Measurements from ENCODE around the gene PRAF2. TPM values are rescaled to one million over a fixed set of nuclear protein-coding genes. Genes with fewer than 3 reads are reported as not detected.

Gene PRAF2
- 7.1 TPM for total RNA-seq
- long read RNA-seq, partial matches to known transcripts: 0 of 5 reads
- long read RNA-seq, other reads (novel, unspliced or antisense): 0 of 5 reads

- intact Hi-C loops (cut with DNase I): no loop called here
- peak; percentile 95 for DNase-seq (ENCODE audit: missing footprints)
- peak; percentile 92 for ATAC-seq
Measured at GRCh38 chrX:49073601-49074575, at the start of gene PRAF2. Gene PRAF2, minus strand, starts transcription at chrX:49074002. Its CDS starts 15 bp downstream, at chrX:49073987.

- DNase-seq (ENCODE audit: missing footprints): no peak
- intact Hi-C loops (cut with DNase I): loop anchor here (2.0 kb wide), 1 partner anchor 32 kb away; no protein-coding TSS in a partner anchor
- ATAC-seq: no peak
Measured at GRCh38 chrX:49122499-49122898, 48.7 kb upstream of the PRAF2 start.

GRCh38 chrX:49120091-49120490 lies 46.3 kb upstream of the PRAF2 start:
- ATAC-seq (no peak), DNase-seq (ENCODE audit: missing footprints) (no peak)
- intact Hi-C loops (cut with DNase I): no loop called here

- intact Hi-C loops (cut with DNase I): no loop called here
- ATAC-seq: no peak
- no peak for DNase-seq (ENCODE audit: missing footprints)
Measured at GRCh38 chrX:49117581-49117980, 43.8 kb upstream of the PRAF2 start.

DNA sequence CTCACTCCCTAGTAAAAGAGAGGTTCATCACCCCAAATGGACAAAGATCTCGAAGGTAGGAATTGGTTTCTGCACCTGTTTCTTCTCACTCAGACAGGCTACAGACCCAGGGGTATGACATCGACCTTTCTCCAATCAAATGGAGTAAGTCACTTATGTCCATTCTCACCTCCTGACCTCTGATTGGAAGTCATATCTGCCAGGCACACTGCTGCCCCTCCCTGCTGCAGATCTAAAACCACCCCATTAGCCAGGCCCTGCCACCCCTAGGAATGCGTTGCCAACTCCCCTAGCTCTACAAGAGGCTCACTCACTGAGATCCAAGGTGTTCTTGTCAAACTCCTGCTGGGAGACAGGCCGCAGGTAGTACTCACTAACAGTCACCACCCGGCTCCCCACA lies 42.9 kb upstream of the PRAF2 start:
- no peak for ATAC-seq

DNA sequence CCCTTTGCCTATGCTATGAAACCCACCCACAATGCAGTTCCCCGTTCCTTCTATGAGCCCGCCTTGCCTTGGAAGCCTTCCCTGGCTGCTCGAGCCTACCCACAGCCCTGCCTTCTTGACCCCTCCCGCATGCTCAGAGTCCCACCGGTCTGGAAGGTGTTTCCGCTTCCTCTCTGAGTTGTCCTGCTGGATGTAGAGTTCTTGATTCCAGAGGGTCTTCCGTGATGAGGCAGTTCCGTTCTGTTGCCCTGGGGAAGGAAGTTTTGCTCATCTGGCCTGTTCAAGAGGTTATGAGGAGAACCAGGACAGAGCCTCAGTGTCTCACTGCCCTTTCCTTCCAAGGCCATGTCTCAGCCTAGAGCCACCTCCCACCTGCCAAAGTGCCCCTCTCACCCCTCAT lies 42.3 kb upstream of the PRAF2 start:
- DNase-seq (ENCODE audit: missing footprints) (no peak), ATAC-seq (no peak)
- intact Hi-C loops (cut with DNase I): no loop called here

More for the DNA sequence above, 42.9 kb upstream of the PRAF2 start:
- intact Hi-C loops (cut with DNase I): no loop called here
- DNase-seq (ENCODE audit: missing footprints): no peak

DNA sequence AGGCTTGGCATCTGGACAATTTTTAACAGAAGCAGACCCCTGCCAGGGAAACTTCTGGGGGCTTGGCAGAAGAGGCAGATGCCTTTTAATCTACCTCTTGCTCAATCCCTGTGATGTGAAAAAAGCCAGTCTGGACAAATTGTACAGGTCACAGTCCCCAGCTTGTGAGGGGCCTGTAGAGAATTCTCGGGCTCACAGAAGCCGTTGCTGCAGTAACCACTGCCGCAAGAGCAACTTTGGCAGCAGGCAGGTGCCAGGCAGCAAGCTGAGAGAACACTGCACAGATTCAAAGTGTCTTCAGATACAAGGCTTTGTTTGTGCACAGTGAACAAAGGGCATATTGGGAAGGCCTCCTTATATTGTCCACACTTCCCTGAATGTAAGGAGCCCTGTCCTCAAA lies 38.0 kb upstream of the PRAF2 start:
- ATAC-seq (no peak), DNase-seq (ENCODE audit: missing footprints) (no peak)
- intact Hi-C loops (cut with DNase I): no loop called here

DNA sequence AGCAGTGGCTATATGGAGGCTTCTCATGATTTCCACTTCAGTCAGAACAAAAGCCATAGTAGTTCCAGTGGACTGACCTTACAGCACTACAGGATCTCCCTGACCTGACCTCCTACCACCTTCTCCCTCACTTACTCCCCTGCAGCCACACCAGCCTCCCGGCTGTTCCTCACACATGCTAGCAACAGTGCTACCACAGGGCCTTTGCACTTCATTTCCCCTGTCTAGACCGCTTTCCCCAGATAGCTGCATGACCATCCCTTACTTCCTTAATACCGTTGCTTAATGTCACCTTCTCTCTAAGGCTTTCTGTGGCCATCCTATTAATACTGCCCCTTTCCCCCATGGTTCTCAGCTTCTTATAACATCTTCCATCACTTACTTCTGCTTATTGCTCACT lies 36.6 kb upstream of the PRAF2 start:
- DNase-seq (ENCODE audit: missing footprints): no peak
- intact Hi-C loops (cut with DNase I): no loop called here
- no peak for ATAC-seq

- intact Hi-C loops (cut with DNase I): no loop called here
- no peak for ATAC-seq
- DNase-seq (ENCODE audit: missing footprints): no peak
Measured at GRCh38 chrX:49108641-49109040, 34.8 kb upstream of the PRAF2 start.

- DNase-seq (ENCODE audit: missing footprints): no peak
- intact Hi-C loops (cut with DNase I): no loop called here
- ATAC-seq: no peak
Measured at GRCh38 chrX:49106930-49107329, 33.1 kb upstream of the PRAF2 start.

GRCh38 chrX:49106296-49106695 lies 32.5 kb upstream of the PRAF2 start:
- ATAC-seq: no peak
- intact Hi-C loops (cut with DNase I): no loop called here
- no peak for DNase-seq (ENCODE audit: missing footprints)

DNA sequence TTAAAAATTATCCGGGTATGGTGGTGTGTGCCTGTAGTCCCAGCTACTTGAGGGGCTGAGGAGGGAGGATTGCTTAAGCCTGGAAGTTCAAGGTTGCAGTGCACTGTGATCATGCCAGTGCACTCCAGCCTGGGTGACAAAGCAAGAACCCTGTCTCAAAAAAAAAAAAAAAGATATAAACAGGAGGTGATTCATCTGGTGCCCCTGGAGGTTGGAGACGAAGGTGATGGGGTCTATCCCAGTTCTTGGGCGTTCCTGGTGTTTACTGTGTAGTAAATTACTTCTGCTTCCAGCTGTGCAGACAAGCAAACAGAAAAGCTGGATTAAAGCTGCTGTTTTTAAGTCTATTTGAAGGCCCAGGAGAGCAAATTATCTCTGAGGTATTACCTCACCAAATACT lies 29.8 kb upstream of the PRAF2 start:
- ATAC-seq (no peak), DNase-seq (ENCODE audit: missing footprints) (no peak)
- intact Hi-C loops (cut with DNase I): no loop called here

DNA sequence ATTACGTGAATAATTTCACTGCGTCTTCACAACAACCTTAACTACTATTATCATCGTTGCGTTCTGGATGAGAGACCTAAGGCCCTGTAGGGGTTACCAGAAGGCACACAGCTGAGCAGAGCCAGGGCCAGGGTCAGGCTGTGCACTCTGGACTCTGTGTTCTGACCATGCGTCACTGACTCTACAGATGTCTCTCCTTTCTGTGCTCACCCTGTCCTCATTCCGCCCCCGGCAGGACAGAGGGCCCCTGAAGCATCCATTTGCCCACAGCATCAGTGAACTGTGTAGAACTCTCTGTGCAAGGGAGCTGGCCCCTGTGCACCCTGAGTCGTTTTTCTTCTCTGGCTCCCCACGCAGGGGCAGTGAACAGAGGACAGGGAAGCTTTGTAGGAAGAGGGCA lies 28.4 kb upstream of the PRAF2 start:
- ATAC-seq (no peak), DNase-seq (ENCODE audit: missing footprints) (no peak)
- intact Hi-C loops (cut with DNase I): no loop called here

- DNase-seq (ENCODE audit: missing footprints) (no peak), ATAC-seq (no peak)
- intact Hi-C loops (cut with DNase I): no loop called here
Measured at GRCh38 chrX:49101629-49101984, 27.8 kb upstream of the PRAF2 start.

GRCh38 chrX:49100704-49101628 lies 27.2 kb upstream of the PRAF2 start:
- intact Hi-C loops (cut with DNase I): no loop called here
- peak; percentile 99 for ATAC-seq

GRCh38 chrX:49096419-49096818 lies 22.6 kb upstream of the PRAF2 start:
- no peak for DNase-seq (ENCODE audit: missing footprints)
- intact Hi-C loops (cut with DNase I): no loop called here
- ATAC-seq: no peak

More at GRCh38 chrX:49100704-49101628, 27.2 kb upstream of the PRAF2 start:
- peak; percentile 94 for DNase-seq (ENCODE audit: missing footprints)

GRCh38 chrX:49089553-49089952 lies 15.8 kb upstream of the PRAF2 start:
- ATAC-seq (no peak), DNase-seq (ENCODE audit: missing footprints) (no peak)
- intact Hi-C loops (cut with DNase I): no loop called here

GRCh38 chrX:49082271-49082871 lies 8.6 kb upstream of the PRAF2 start:
- intact Hi-C loops (cut with DNase I): no loop called here
- ATAC-seq: no peak
- DNase-seq (ENCODE audit: missing footprints): no peak

All from Right ventricle myocardium inferior (tissue), 1 donor.